Osteoblast (primary cell): ENCODE data around the gene RREB1. TPM values are rescaled to one million over a fixed set of nuclear protein-coding genes. Genes with fewer than 3 reads are reported as not detected.

ENCODE experiments used
- DNase-seq: peaks from one replicate; pipeline ENCODE4 v3.0.0; 2011; ENCODE audit warnings: low spot score, mixed read lengths; ENCODE audit not compliant: insufficient read length; ENCODE audit errors: missing footprints
- H2AFZ ChIP-seq: 2 replicates; pipeline ENCODE4 v1.6.0; 2011; ENCODE audit warnings: mild to moderate bottlenecking, low read length
- H3K27ac ChIP-seq: 2 replicates; pipeline ENCODE4 v1.5.1; 2011; ENCODE audit warnings: mild to moderate bottlenecking, low read depth, low read length, moderate library complexity
- H3K27me3 ChIP-seq: 2 replicates; pipeline ENCODE4 v1.6.0; 2012; ENCODE audit warnings: mild to moderate bottlenecking, control low read depth, inconsistent platforms, low read length, moderate library complexity; ENCODE audit not compliant: insufficient read depth
- H3K36me3 ChIP-seq: 2 replicates; pipeline ENCODE4 v1.5.1; 2011; ENCODE audit warnings: mild to moderate bottlenecking, low read length, control low read depth, moderate library complexity; ENCODE audit not compliant: insufficient read depth
- H3K4me1 ChIP-seq: 2 replicates; pipeline ENCODE4 v1.5.1; 2011; ENCODE audit warnings: mild to moderate bottlenecking, low read length, control low read depth, moderate library complexity; ENCODE audit not compliant: insufficient read depth
- H3K4me2 ChIP-seq: 2 replicates; pipeline ENCODE4 v1.6.0; 2011; ENCODE audit warnings: mild to moderate bottlenecking, low read length; ENCODE audit not compliant: insufficient read depth
- H3K4me3 ChIP-seq: fragments of 200-600 bp; sonication (generic); 3 replicates; pipeline ENCODE4 v1.5.1; 2012; ENCODE audit warnings: mild to moderate bottlenecking, low read length, inconsistent platforms; ENCODE audit not compliant: insufficient read depth
- H3K79me2 ChIP-seq: 2 replicates; pipeline ENCODE4 v1.6.0; 2012; ENCODE audit warnings: mild to moderate bottlenecking, low read length, control low read depth, inconsistent platforms; ENCODE audit not compliant: insufficient read depth
- H3K9me3 ChIP-seq: 2 replicates; pipeline ENCODE4 v1.5.1; 2011; ENCODE audit warnings: low read depth, low read length, control low read depth
- H4K20me1 ChIP-seq: 2 replicates; pipeline ENCODE4 v1.6.0; 2012; ENCODE audit warnings: mild to moderate bottlenecking, low read length, control low read depth; ENCODE audit not compliant: insufficient read depth
- total RNA-seq: library from RNA; depleted of rRNA; stranded (reverse); fragments of >200 nt; gene quantifications from 2 replicates; pipeline ENCODE4 v1.2.3, GENCODE V29; 2012
- TF ChIP-seq, protein P1 (sequence below): IDR thresholded peaks from 2 replicates; pipeline ENCODE4 v1.5.1; 2011; ENCODE audit warnings: mild to moderate bottlenecking, low read depth, low read length, moderate library complexity; ENCODE audit errors: extremely low read depth

RREB1 gene
- total RNA-seq, 1 donor, result 29.3 TPM

DNA sequence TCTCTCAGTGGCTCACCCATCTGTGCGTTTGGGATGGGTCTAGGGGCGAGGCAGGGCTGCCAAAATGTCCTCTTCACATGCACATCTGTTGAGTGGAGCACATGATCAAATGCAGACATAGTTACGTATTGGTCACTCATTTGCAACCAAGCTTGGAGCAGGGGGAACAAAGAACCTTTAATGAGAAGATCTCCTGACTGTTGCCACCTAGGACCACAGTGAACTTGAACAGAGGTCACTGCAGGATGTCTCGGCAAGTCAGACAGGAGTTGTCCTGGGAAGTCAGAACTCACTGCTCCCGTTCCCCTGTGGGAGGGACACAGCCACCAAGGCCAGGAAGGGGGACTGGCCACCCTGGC is 131.8 kb downstream of the RREB1 start:
- Histone ChIP-seq H3K36me3 (peaks cover 33% of the 10 kb centered on the region), H3K4me2 (no peak overlapping the region), H3K27ac (no peak overlapping the region), H3K9me3 (no peaks in the 10 kb centered on the region), H3K79me2 (peaks cover 57% of the 10 kb centered on the region), H2AFZ (no peak overlapping the region), H3K4me3 (no peak overlapping the region), H3K4me1 (peaks cover 21% of the 10 kb centered on the region), H4K20me1 (peaks cover 20% of the 10 kb centered on the region), H3K27me3 (no peaks in the 10 kb centered on the region)
- no peak for DNase-seq
- TF ChIP-seq, protein P1, sequence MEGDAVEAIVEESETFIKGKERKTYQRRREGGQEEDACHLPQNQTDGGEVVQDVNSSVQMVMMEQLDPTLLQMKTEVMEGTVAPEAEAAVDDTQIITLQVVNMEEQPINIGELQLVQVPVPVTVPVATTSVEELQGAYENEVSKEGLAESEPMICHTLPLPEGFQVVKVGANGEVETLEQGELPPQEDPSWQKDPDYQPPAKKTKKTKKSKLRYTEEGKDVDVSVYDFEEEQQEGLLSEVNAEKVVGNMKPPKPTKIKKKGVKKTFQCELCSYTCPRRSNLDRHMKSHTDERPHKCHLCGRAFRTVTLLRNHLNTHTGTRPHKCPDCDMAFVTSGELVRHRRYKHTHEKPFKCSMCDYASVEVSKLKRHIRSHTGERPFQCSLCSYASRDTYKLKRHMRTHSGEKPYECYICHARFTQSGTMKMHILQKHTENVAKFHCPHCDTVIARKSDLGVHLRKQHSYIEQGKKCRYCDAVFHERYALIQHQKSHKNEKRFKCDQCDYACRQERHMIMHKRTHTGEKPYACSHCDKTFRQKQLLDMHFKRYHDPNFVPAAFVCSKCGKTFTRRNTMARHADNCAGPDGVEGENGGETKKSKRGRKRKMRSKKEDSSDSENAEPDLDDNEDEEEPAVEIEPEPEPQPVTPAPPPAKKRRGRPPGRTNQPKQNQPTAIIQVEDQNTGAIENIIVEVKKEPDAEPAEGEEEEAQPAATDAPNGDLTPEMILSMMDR, result no peak

DNA sequence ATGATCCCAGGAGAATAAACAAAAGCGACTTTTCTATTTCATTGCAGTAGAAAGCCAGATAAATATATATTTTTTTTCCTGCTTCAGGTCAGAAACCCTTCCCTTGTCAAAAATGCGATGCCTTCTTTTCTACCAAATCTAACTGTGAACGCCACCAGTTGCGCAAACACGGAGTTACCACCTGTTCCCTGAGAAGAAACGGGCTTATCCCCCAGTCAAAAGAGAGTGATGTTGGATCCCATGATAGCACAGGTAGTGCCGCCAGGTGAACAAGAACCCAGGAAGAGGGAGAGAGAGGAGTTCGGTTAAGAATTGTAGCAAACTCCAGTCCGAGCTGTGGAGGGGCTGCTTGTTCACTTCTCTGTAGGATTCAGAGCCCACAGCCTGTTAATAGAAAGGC is 132.6 kb downstream of the RREB1 start:
- H3K79me2 ChIP-seq, result peaks cover 52% of the 10 kb centered on the region
- H3K4me3 ChIP-seq, result no peak overlapping the region
- peaks cover 18% of the 10 kb centered on the region for H4K20me1 ChIP-seq
- H3K27ac ChIP-seq, result no peak overlapping the region
- no peak overlapping the region for H2AFZ ChIP-seq
- DNase-seq, result no peak
- no peaks in the 10 kb centered on the region for H3K27me3 ChIP-seq
- H3K9me3 ChIP-seq, result no peaks in the 10 kb centered on the region
- H3K36me3 ChIP-seq, result peaks cover 29% of the 10 kb centered on the region
- H3K4me2 ChIP-seq, result no peak overlapping the region
- TF ChIP-seq, protein P1, result no peak
- H3K4me1 ChIP-seq, result peaks cover 21% of the 10 kb centered on the region

DNA sequence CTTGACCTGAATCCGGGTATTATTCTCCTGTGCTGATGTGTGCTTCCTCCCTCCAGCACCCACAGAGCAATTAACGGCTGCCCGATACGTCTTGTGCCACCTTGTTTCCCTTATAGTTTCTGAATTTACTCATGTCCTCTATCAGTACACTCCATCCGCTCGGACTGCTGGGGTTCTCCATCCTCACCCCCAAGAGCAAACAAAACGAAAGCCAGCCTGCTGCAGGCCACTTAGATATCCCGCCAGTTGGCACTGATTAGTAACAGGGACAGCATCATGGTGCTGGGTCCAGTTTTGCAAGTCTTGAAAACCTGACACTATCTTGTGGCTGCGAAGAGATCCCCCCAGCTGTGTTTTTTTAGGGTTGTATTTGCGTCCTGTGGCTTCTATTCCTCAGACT is 133.4 kb downstream of the RREB1 start:
- peaks cover 26% of the 10 kb centered on the region for H3K36me3 ChIP-seq
- TF ChIP-seq, protein P1, result no peak
- H3K4me3 ChIP-seq, result no peak overlapping the region
- no peaks in the 10 kb centered on the region for H3K9me3 ChIP-seq
- no peaks in the 10 kb centered on the region for H3K27me3 ChIP-seq
- peaks cover 49% of the 10 kb centered on the region for H3K79me2 ChIP-seq
- DNase-seq, result no peak
- H4K20me1 ChIP-seq, result peaks cover 14% of the 10 kb centered on the region
- H2AFZ ChIP-seq, result no peak overlapping the region
- no peak overlapping the region for H3K27ac ChIP-seq
- peaks cover 21% of the 10 kb centered on the region for H3K4me1 ChIP-seq
- H3K4me2 ChIP-seq, result no peak overlapping the region

GRCh38 chr6:7241709-7242645 is 134.2 kb downstream of the RREB1 start:
- Histone ChIP-seq H3K79me2 (peaks cover 48% of the 10 kb centered on the region), H2AFZ (no peak overlapping the region)
- DNase-seq, result no peak

More at GRCh38 chr6:7241709-7242645, 134.2 kb downstream of the RREB1 start:
- peaks cover 28% of the 10 kb centered on the region for H3K36me3 ChIP-seq
- TF ChIP-seq, protein P1, result no peak
- H3K4me2 ChIP-seq, result peak overlapping the region; percentile 56
- H3K27me3 ChIP-seq, result no peaks in the 10 kb centered on the region
- H3K9me3 ChIP-seq, result no peaks in the 10 kb centered on the region
- peaks cover 13% of the 10 kb centered on the region for H4K20me1 ChIP-seq
- H3K27ac ChIP-seq, result peak overlapping the region; percentile 57
- peaks cover 21% of the 10 kb centered on the region for H3K4me1 ChIP-seq
- no peak overlapping the region for H3K4me3 ChIP-seq
